Activated naive CD4-positive, alpha-beta T cell treated with anti-CD3 and anti-CD28 coated beads, Interleukin-2, amount 50 U/mL, for 24 hours (primary cell): ENCODE measurements around the gene COPG2.
"Not testable (repeated sequence)": the region's sequence is repeated elsewhere in the genome, so short reads cannot be mapped to it uniquely, and the experiment has no call there.

Experiments used
- H3K27ac Mint-ChIP-seq: one replicate; pipeline ENCODE4 v1.8.0; 2021; ENCODE audit warnings: mild to moderate bottlenecking, mixed read lengths
- H3K27me3 Mint-ChIP-seq: one replicate; pipeline ENCODE4 v1.8.0; 2021; ENCODE audit warnings: mixed read lengths
- H3K36me3 Mint-ChIP-seq: one replicate; pipeline ENCODE4 v1.8.0; 2021; ENCODE audit warnings: mixed read lengths
- H3K4me1 Mint-ChIP-seq: one replicate; pipeline ENCODE4 v1.8.0; 2021; ENCODE audit warnings: mixed read lengths
- H3K4me3 Mint-ChIP-seq: one replicate; pipeline ENCODE4 v1.8.0; 2021; ENCODE audit warnings: mild to moderate bottlenecking, mixed read lengths
- H3K9me3 Mint-ChIP-seq: one replicate; pipeline ENCODE4 v1.8.0; 2021; ENCODE audit warnings: mixed read lengths

Gene COPG2

DNA sequence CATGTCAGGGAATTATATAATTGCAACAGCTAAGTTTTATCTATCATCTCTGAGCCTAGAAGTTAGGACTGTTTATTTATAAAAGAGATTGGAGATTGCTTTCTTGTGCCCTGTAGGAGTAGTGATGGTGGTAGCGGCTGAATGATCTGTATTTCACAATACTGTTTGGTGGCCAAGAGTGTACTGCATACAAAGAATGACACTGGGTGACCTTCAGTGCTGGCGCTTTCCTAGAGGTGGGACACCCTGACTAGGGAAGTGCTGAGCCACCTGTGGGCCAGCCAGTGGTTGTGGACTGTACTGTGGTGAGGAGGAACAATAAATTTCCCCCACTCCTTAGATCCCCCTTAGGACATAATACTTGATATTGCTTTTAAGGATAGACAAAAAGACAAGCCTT lies 53.0 kb downstream of the COPG2 start:
- Mint-ChIP-seq H3K36me3 (peaks cover 39% of the 10 kb centered on the region), H3K4me3 (no peak overlapping the region)

DNA sequence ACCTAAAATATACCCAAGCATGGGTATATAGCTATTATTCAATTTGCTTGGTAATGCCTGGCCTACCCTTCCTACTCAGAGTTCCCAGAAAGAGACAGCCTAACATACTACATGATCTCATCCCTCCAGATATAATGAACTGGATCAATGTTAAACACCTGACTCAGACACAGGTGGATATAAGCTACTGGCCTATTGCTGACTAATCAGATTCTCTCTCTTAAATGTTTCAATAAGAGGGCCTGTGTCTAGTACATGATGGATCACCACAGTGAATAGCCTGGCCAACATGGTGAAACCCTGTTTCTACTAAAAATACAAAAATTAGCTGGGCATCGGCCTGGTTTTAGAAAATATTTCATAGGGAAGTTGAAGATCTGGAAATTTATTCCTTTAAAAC lies 54.1 kb downstream of the COPG2 start:
- H3K27ac Mint-ChIP-seq, result no peak overlapping the region
- H3K4me3 Mint-ChIP-seq, result no peak overlapping the region
- H3K9me3 Mint-ChIP-seq, result no peaks in the 10 kb centered on the region
- H3K27me3 Mint-ChIP-seq, result no peaks in the 10 kb centered on the region
- H3K36me3 Mint-ChIP-seq, result peaks cover 46% of the 10 kb centered on the region
- H3K4me1 Mint-ChIP-seq, result no peaks in the 10 kb centered on the region

More for the DNA sequence above, 53.0 kb downstream of the COPG2 start:
- H3K27me3 Mint-ChIP-seq, result no peaks in the 10 kb centered on the region
- no peaks in the 10 kb centered on the region for H3K4me1 Mint-ChIP-seq
- no peak overlapping the region for H3K27ac Mint-ChIP-seq
- H3K9me3 Mint-ChIP-seq, result no peaks in the 10 kb centered on the region

DNA sequence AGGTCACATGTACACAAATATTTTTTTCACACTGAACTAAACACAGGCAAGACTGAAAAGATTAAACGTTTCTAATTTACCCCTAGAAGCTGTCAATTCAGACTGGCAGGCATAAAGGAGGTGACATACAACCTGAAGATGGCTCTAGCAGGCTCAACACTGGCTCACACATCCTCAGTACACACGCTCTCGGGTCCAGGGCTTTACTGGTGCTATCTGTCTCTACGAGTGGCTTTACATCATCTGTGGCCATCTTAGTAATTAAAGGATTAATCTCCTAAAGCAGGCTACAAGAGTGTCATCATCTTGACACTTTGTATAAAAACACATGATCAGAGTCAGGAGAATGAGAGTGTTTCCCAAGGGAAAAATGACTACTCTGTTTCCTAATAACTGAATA lies 57.3 kb downstream of the COPG2 start:
- no peaks in the 10 kb centered on the region for H3K27me3 Mint-ChIP-seq
- H3K36me3 Mint-ChIP-seq, result peaks cover 60% of the 10 kb centered on the region
- H3K4me1 Mint-ChIP-seq, result no peaks in the 10 kb centered on the region
- H3K9me3 Mint-ChIP-seq, result no peaks in the 10 kb centered on the region
- H3K4me3 Mint-ChIP-seq, result no peak overlapping the region
- H3K27ac Mint-ChIP-seq, result no peak overlapping the region

DNA sequence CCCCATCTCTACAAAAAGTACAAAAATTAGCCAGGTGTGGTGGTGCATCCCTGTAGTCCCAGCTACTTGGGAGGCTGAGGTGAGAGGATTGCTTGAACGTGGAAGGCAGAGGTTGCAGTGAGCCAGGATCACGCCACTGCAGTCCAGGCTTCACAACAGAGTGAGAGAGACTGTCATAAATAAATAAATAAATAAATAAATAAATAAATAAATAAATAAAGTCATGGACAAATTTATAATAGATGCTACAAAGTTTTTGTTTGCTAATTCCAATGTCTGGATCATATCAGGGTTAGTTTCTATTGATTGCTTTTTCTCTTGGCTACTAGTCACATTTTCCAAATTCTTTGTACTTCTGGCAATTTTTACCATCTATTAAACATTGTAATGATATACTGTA lies 61.5 kb downstream of the COPG2 start:
- not testable (repeated sequence) for H3K27me3 Mint-ChIP-seq, H3K9me3 Mint-ChIP-seq, H3K4me1 Mint-ChIP-seq, H3K27ac Mint-ChIP-seq, H3K4me3 Mint-ChIP-seq
- peaks cover 63% of the 10 kb centered on the region for H3K36me3 Mint-ChIP-seq

DNA sequence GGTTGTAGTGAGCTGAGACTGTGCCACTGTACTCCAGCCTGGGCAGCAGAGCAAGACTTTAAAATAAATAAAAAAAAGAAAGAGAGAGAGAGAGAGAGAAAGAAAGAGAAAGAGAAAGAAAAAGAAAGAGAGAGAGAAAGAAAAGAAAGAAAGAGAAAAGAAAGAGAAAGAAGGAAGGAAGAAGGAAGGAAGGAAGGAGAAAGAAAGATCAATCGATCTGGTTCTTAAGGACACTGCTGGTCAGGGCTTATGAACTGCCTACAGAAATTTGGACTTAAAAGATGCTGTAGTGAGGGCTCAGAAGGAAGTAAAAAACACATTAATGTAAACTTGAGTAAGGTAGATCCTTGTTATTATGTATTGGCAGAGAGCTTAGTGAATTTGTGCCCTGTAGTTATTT lies 62.4 kb downstream of the COPG2 start:
- Mint-ChIP-seq H3K36me3 (peaks cover 60% of the 10 kb centered on the region), H3K27ac (no peak overlapping the region), H3K4me3 (no peak overlapping the region), H3K9me3 (no peaks in the 10 kb centered on the region), H3K4me1 (no peaks in the 10 kb centered on the region), H3K27me3 (no peaks in the 10 kb centered on the region)

DNA sequence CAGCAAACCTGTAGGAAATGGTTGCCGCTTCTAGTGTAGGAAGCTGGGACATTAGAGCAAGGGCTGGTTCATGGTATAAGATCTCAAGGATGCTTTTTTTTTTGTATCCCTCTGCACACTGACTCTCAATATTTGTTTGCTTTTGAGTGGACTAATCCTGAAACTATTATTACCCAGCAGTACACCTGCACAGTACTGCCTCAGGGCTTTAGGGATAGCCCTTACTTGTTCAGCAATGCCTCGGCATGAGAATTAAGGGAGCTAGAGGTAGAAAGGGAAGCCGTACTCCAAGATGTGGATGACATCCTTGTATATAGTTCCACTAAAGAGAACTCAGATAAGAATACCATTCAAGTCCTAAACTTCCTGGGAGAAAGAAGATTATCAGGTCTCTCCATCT lies 70.5 kb downstream of the COPG2 start:
- H3K4me3 Mint-ChIP-seq, result no peak overlapping the region
- no peaks in the 10 kb centered on the region for H3K9me3 Mint-ChIP-seq
- no peaks in the 10 kb centered on the region for H3K27me3 Mint-ChIP-seq
- peaks cover 10% of the 10 kb centered on the region for H3K36me3 Mint-ChIP-seq
- H3K4me1 Mint-ChIP-seq, result no peaks in the 10 kb centered on the region
- no peak overlapping the region for H3K27ac Mint-ChIP-seq

DNA sequence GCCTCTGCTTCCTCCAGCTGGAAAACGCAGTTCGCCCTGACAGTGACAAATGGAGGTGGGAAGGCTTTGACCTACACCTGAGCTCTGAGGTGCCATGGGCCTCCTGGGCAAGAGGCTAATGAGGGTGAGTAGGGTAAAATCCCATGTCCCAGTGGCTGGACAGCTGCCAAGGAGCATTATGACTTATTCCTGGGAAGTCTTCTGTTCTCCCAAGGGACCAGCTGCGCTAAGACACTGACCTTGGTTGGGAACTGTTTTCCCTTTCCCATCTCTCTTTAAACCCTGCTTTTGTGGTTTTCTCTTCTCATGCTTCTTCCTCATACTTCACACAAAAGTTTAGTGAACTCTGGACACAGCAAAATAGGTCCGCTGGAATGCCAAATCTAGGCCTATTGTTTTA lies 72.6 kb downstream of the COPG2 start:
- Mint-ChIP-seq H3K4me3 (no peak overlapping the region), H3K27me3 (no peaks in the 10 kb centered on the region), H3K36me3 (peaks cover 2% of the 10 kb centered on the region), H3K4me1 (no peaks in the 10 kb centered on the region), H3K9me3 (no peaks in the 10 kb centered on the region), H3K27ac (no peak overlapping the region)

DNA sequence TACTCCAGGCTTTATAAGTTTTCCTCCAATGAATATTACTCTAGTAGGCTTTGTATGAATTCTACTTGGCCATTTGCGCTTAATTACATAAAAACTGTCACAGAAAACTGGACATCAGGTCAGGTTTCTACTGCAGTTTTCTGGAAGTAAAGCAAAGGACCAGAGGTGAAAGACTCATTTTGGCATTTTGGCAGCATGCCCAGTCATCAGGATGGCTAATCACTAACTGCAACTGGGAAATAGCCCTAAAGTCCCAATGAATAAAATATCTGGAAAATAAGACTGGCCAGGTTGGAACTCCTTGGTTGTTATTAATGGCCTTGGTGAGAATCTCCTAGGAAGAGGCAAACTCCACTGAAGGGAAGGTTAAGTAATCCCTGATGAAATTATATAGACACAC lies 75.5 kb downstream of the COPG2 start:
- Mint-ChIP-seq H3K4me3 (no peak overlapping the region), H3K27ac (no peak overlapping the region), H3K27me3 (no peaks in the 10 kb centered on the region), H3K36me3 (peaks cover 6% of the 10 kb centered on the region), H3K4me1 (no peaks in the 10 kb centered on the region), H3K9me3 (no peaks in the 10 kb centered on the region)

DNA sequence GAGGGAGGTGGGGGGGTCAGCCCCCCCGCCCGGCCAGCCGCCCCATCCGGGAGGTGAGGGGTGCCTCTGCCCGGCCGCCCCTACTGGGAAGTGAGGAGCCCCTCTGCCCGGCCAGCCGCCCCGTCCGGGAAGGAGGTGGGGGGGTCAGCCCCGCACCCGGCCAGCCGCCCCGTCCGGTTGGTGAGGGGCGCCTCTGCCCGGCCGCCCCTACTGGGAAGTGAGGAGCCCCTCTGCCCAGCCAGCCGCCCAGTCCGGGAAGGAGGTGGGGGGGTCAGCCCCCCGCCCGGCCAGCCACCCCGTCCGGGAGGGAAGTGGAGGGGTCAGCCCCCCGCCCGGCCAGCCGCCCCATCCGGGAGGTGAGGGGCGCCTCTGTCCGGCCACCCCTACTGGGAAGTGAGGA lies 77.1 kb downstream of the COPG2 start:
- H3K27me3 Mint-ChIP-seq, H3K27ac Mint-ChIP-seq, H3K36me3 Mint-ChIP-seq, H3K4me3 Mint-ChIP-seq, H3K4me1 Mint-ChIP-seq, H3K9me3 Mint-ChIP-seq: not testable (repeated sequence)

DNA sequence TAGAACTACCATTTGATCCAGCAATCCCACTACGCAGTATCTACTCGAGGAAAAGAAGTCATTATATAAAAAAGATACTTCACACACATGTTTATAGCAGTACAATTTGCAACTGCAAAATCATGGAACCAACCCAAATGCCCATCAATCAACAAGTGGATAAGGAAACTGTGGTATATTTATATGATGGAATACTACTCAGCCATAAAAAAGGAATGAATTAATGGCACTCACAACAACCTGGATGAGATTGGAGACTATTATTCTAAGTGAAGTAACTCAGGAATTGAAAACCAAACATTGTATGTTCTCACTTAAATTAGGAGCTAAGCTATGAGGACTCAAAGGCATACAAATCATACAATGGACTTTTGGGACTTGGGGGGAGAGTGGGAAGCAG lies 82.6 kb downstream of the COPG2 start:
- not testable (repeated sequence) for H3K27ac Mint-ChIP-seq, H3K4me3 Mint-ChIP-seq, H3K27me3 Mint-ChIP-seq, H3K9me3 Mint-ChIP-seq, H3K4me1 Mint-ChIP-seq
- peaks cover 15% of the 10 kb centered on the region for H3K36me3 Mint-ChIP-seq

DNA sequence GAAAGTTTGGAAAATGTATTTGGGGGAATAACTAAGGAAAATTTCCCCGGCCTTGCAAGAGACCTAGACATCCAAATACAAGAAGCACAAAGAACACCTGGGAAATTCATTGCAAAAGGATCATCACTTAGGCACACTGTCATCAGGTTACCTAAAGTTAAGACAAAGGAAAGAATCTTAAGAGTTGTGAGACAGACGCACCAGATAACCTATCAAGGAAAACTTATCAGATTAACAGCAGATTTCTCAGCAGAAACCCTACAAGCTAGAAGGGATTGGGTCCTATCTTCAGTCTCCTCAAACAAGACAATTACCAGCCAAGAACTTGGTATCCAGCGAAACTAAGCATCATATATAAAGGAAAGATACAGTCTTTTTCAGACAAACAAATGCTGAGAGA lies 93.4 kb downstream of the COPG2 start:
- not testable (repeated sequence) for H3K4me1 Mint-ChIP-seq, H3K27ac Mint-ChIP-seq, H3K36me3 Mint-ChIP-seq, H3K27me3 Mint-ChIP-seq, H3K4me3 Mint-ChIP-seq
- H3K9me3 Mint-ChIP-seq, result peaks cover 12% of the 10 kb centered on the region

DNA sequence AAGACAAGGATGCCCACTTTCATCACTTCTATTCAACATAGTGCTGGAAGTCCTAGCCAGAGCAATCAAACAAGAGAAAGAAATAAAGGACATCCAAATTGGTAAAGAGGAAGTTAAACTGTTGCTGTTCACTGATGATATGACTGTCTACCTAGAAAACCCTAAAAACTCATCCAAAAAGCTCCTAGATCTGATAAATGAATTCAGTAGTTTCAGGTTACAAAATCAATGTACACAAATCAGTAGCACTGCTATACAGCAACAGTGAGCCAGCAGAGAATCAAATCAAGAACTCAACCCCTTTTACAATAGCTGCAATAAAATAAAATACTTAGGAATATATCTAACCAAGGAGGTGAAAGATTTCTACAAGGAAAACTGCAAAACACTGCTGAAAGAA lies 98.4 kb downstream of the COPG2 start:
- not testable (repeated sequence) for H3K27me3 Mint-ChIP-seq, H3K27ac Mint-ChIP-seq, H3K4me3 Mint-ChIP-seq, H3K4me1 Mint-ChIP-seq
- Mint-ChIP-seq H3K36me3 (peaks cover 21% of the 10 kb centered on the region), H3K9me3 (peaks cover 18% of the 10 kb centered on the region)

DNA sequence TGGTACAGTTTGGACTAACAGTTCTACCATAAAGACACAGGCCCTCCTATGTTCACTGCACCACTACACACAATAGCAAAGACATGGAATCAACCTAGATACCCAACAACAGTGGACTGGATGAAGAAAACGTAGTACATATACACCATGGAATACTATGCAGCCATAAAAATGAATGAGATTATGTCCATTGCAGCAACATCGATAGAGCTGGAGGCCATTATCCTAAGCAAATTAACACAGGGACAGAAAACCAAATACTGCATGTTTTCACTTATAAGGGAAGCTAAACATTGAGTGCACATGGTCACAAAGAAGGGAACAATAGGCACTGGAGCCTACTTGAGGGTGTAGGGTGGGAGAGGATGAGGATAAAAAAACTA lies 101.7 kb downstream of the COPG2 start:
- peaks cover 24% of the 10 kb centered on the region for H3K36me3 Mint-ChIP-seq
- no peaks in the 10 kb centered on the region for H3K4me1 Mint-ChIP-seq
- H3K4me3 Mint-ChIP-seq, result no peak overlapping the region
- H3K27me3 Mint-ChIP-seq, result no peaks in the 10 kb centered on the region
- H3K9me3 Mint-ChIP-seq, result peaks cover 18% of the 10 kb centered on the region
- no peak overlapping the region for H3K27ac Mint-ChIP-seq

DNA sequence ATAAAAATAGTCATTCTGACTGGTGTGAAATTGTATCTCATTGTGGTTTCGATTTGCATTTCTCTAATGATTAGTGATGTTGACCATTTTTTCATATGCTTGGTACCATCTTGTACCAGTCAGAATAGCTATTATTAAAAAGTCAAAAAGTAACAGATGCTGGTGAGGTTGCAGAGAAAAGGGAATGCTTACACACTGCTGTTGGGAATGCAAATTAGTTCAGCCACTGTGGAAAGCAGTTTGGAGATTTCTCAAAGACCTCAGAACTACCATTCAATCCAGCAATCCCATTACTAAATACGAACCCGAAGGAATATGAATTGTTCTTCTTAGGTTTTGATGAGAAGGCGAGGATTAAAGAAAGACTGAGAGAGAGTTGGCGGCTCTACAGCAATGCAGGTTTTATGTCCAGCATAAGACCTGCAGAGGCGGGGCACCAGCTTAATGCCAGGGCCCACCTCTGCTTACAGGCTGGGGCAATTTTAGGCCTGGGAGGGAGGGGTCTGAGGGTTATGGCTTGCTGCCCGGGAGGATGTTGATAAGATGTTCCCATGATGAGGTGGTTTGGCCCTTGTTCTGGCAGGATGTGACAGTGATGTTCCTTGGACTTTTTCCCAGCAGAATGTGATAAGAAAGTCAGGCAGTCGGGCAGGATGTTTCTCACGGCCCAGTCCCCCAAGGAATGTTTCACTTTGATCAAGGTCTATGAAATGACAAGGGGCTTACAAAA lies 102.2 kb downstream of the COPG2 start:
- peaks cover 24% of the 10 kb centered on the region for H3K36me3 Mint-ChIP-seq
- no peak overlapping the region for H3K4me3 Mint-ChIP-seq
- H3K4me1 Mint-ChIP-seq, result no peaks in the 10 kb centered on the region
- no peaks in the 10 kb centered on the region for H3K27me3 Mint-ChIP-seq
- H3K27ac Mint-ChIP-seq, result no peak overlapping the region
- H3K9me3 Mint-ChIP-seq, result peaks cover 18% of the 10 kb centered on the region

DNA sequence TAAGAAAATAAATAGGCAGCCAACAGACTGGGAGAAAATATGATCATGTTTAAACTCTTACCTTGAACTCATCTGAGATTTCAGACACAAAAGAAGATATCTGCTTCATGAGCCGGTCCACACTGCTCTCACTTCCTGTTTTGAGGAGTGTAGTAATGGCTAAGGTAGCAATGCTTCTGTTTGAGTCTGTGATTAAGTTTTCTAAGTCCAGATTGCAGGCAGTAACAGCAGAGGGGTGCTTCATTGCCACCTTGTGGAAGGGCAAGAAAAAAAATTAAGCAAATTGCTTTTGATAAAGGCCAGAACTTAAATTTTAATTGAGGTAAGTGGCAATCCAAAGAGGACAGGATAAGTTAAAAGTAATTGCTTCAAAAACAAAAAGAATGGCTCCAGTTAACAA lies 107.6 kb downstream of the COPG2 start:
- Mint-ChIP-seq H3K9me3 (no peaks in the 10 kb centered on the region), H3K27me3 (no peaks in the 10 kb centered on the region), H3K4me3 (no peak overlapping the region), H3K27ac (no peak overlapping the region), H3K4me1 (peaks cover 8% of the 10 kb centered on the region), H3K36me3 (peaks cover 19% of the 10 kb centered on the region)

DNA sequence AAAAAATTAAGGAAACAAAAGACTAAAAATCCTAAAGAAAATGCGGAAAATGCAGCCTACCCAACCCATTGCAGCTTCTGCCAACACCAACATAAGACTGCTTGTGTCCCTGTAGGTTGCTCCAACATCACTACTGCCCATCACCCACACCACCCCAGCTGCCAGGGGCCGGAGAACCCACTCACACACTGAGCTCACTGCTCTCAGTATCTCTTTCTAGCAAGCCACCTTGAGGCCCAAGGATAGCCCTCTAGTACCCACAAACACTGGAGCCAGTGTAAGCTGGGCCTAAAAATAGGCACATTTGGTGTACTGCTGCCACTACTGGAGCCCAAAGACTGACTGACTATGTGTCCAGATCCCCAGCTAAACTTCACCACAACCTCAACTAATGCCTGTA lies 109.4 kb downstream of the COPG2 start:
- H3K4me3 Mint-ChIP-seq, result no peak overlapping the region
- H3K27me3 Mint-ChIP-seq, result no peaks in the 10 kb centered on the region
- no peak overlapping the region for H3K27ac Mint-ChIP-seq
- H3K9me3 Mint-ChIP-seq, result no peaks in the 10 kb centered on the region
- peaks cover 8% of the 10 kb centered on the region for H3K4me1 Mint-ChIP-seq
- peaks cover 14% of the 10 kb centered on the region for H3K36me3 Mint-ChIP-seq

DNA sequence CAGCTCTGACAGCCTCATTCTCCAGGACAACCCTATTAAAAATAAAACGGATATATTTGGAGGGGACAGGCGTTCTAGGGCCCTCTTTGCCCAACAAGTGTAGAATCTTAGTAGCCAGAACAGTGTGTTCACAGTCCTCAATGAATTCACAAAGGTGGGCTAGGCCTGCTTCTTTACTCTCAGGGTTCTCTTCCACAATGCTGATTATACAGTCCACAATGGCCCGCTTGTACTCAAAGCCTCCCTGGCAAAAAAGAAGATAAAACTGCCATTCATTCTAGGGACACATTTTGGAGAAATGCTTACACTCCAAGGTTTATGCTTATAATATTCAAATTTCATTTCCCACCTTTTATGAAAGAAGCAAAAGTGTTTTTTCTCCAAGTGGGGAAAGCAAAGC lies 114.1 kb downstream of the COPG2 start:
- Mint-ChIP-seq H3K27ac (no peak overlapping the region), H3K36me3 (peaks cover 26% of the 10 kb centered on the region), H3K4me3 (no peak overlapping the region), H3K4me1 (no peaks in the 10 kb centered on the region), H3K27me3 (no peaks in the 10 kb centered on the region), H3K9me3 (no peaks in the 10 kb centered on the region)
